GM12891 (cell line): ENCODE results near the gene CSNK2A1.

Source experiments
- DNase-seq: peaks from one replicate; pipeline ENCODE4 v3.0.0; 2011; ENCODE audit warnings: low spot score; ENCODE audit not compliant: insufficient read length
- FAIRE-seq: peaks from 2 replicates; lab custom pipeline; 2011; peaks lifted over from hg19 to GRCh38; lab: Jason Lieb, UNC
- PAX5 ChIP-seq: IDR thresholded peaks from 2 replicates; pipeline ENCODE4 v1.6.1; 2011; ENCODE audit warnings: low read length, moderate library complexity, mild to moderate bottlenecking; ENCODE audit not compliant: insufficient read depth, severe bottlenecking
- POLR2A ChIP-seq: IDR thresholded peaks from 2 replicates; pipeline ENCODE4 v1.6.1; 2011; ENCODE audit warnings: low read depth, low read length, control low read depth
- POLR2AphosphoS5 ChIP-seq: IDR thresholded peaks from 2 replicates; pipeline ENCODE4 v1.6.1; 2011; ENCODE audit warnings: low read depth, low read length, control low read depth
- POU2F2 ChIP-seq: IDR thresholded peaks from 2 replicates; pipeline ENCODE4 v1.6.1; 2011; ENCODE audit warnings: low read depth, mild to moderate bottlenecking, control low read depth, low read length, moderate library complexity
- SPI1 ChIP-seq: IDR thresholded peaks from 2 replicates; pipeline ENCODE4 v1.6.1; 2011; ENCODE audit warnings: low read depth, low read length, control low read depth
- TAF1 ChIP-seq: IDR thresholded peaks from 2 replicates; pipeline ENCODE4 v1.6.1; 2011; ENCODE audit warnings: low read depth, low read length, control low read depth

CSNK2A1 gene

DNA sequence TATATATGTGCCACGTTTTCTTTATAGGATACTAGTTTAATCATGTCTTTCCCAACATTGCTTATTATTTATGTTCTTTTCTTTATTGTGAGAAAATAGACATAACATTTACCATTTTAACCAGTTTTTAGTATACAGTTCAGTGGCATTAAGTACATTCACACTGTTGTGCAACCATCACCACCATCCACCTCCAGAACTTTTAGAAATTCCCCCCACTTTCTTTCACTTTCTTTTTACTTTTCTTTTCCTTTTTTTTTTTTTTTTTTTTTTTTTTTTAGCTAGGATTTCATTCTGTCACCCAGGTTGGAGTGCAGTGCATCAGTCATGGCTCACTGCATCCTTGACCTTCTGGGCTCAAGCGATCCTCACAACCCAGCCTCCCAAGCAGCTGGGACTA, 117.0 kb downstream of the CSNK2A1 start:
- TF ChIP-seq TAF1 (no peak), POLR2A (no peak), SPI1 (no peak), POLR2AphosphoS5 (no peak), POU2F2 (no peak), PAX5 (no peak)
- FAIRE-seq (no peak), DNase-seq (no peak)
